Endodermal cell (in vitro differentiated cells): Measurements from ENCODE around the gene KCNIP4. TPM values are rescaled to one million over a fixed set of nuclear protein-coding genes. Genes with fewer than 3 reads are reported as not detected.

Experiments used
- DNase-seq: peaks from one replicate; pipeline ENCODE4 v3.0.0-alpha.2; 2017
- H3K27ac ChIP-seq: 2 replicates; pipeline ENCODE4 v1.5.1; 2013; ENCODE audit warnings: mild to moderate bottlenecking, low read depth, low read length, moderate library complexity
- H3K27me3 ChIP-seq: 2 replicates; pipeline ENCODE4 v1.6.1; 2013; ENCODE audit warnings: mild to moderate bottlenecking, low read length, moderate library complexity; ENCODE audit not compliant: insufficient read depth, control insufficient read depth, poor library complexity, severe bottlenecking
- H3K36me3 ChIP-seq: 2 replicates; pipeline ENCODE4 v1.7.0; 2013; ENCODE audit warnings: mild to moderate bottlenecking, low read length, moderate library complexity; ENCODE audit not compliant: control insufficient read depth, insufficient read depth
- H3K4me1 ChIP-seq: one replicate; pipeline ENCODE4 v1.7.0; 2013; ENCODE audit warnings: low read length; ENCODE audit not compliant: control insufficient read depth, insufficient read depth
- H3K4me3 ChIP-seq: 2 replicates; pipeline ENCODE4 v1.5.1; 2013; ENCODE audit warnings: mild to moderate bottlenecking, low read length, moderate library complexity
- H3K9ac ChIP-seq: 2 replicates; pipeline ENCODE4 v1.6.1; 2013; ENCODE audit warnings: mild to moderate bottlenecking, low read length, moderate library complexity; ENCODE audit not compliant: poor library complexity, severe bottlenecking; ENCODE audit errors: extremely low read depth
- H3K9me3 ChIP-seq: 2 replicates; pipeline ENCODE4 v1.6.1; 2013; ENCODE audit warnings: mild to moderate bottlenecking, low read length, moderate library complexity; ENCODE audit not compliant: control insufficient read depth
- H3K27ac Mint-ChIP-seq: 2 replicates; pipeline ENCODE4 v1.8.0; 2020; ENCODE audit warnings: mixed read lengths
- H3K27me3 Mint-ChIP-seq: 2 replicates; pipeline ENCODE4 v1.8.0; 2021; ENCODE audit warnings: mild to moderate bottlenecking, mixed read lengths; ENCODE audit not compliant: insufficient read depth
- H3K36me3 Mint-ChIP-seq: 2 replicates; pipeline ENCODE4 v1.8.0; 2020; ENCODE audit warnings: low read depth, mixed read lengths
- H3K4me1 Mint-ChIP-seq: 2 replicates; pipeline ENCODE4 v1.8.0; 2020; ENCODE audit warnings: mixed read lengths
- H3K4me3 Mint-ChIP-seq: 2 replicates; pipeline ENCODE4 v1.8.0; 2020; ENCODE audit warnings: mild to moderate bottlenecking, moderate library complexity, mixed read lengths
- H3K9me3 Mint-ChIP-seq: 2 replicates; pipeline ENCODE4 v1.8.0; 2020; ENCODE audit warnings: mild to moderate bottlenecking, mixed read lengths
- CTCF ChIP-seq: fragments of 200-600 bp; sonication (generic); conservative IDR thresholded peaks from 2 replicates; pipeline ENCODE4 v1.5.0; 2021; ENCODE audit warnings: antibody characterized with exemption, mild to moderate bottlenecking
- WGBS, 2 experiments: methylation state at CpG; one replicate each; pipeline versions ENCODE4 v1.1.5 to v1.1.7; 2013; ENCODE audit warnings: missing lambda C conversion rate in 2 of 2, mixed read lengths in 1 of 2; ENCODE audit not compliant: insufficient coverage in 1 of 2, insufficient read length in 1 of 2; 5-methylcytosine and 5-hydroxymethylcytosine counted together
- total RNA-seq, 2 donors: library from RNA; stranded (reverse); fragmentation: NEBNext Ultra II Directional in 1 of 2; extraction: Animal tissue kit (Norgen Biotek cat#: 25700) in 1 of 2; gene quantifications; 2 replicates in 1 of 2; 3 replicates in 1 of 2; pipeline ENCODE4 v1.2.1, GENCODE V29; 2021

Gene KCNIP4
- total RNA-seq, 2 donors from 2014 or later = not detected

DNA sequence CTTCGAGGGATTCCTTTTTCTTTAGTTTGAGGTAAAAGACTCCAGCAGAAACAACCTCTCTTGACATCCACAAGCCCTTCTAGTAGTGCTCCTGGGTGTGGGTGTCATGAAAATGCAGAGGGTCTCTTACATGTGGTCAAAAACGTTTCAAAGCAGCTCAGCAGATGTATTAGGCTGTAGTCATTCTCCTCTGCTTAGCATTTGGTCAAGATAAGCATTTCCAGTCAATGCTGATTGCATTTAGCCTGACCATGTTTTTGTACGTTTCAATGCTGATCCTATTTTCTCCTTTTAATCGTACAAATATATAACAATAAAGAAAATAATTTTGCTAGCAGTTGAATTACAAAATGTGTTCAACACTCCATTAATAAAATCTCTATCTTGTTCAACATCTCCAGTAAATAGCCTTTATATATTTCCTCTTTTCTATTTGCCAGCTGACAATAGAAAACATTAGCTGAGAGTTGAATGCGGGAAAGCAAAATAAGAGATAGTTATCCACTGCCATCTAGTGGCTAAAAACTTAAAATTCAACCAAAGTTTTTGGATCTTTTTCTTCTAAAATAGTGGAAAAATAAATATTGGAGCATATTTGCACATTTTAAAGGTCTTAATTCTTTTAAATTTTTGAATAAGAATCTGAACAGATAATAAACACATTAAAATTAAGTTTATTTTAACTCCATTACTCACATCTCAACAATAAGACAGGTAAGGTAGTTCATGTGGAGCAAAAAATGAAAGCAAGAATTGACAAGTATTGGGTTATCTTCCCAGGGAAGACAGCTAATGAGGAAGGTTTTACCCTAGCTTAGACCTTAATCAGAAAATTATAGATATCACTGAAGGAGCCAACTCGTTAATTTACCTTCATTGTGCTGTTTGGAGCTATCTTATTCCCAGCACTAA lies 1263.5 kb downstream of the KCNIP4 start:
- Histone ChIP-seq H3K9ac (no peak overlapping the region), H3K4me1 (peaks cover 3% of the 10 kb centered on the region), H3K4me3 (no peak overlapping the region), H3K9me3 (no peaks in the 10 kb centered on the region), H3K36me3 (no peaks in the 10 kb centered on the region), H3K27ac (no peak overlapping the region), H3K27me3 (peaks cover 78% of the 10 kb centered on the region)
- Mint-ChIP-seq H3K9me3 (no peaks in the 10 kb centered on the region), H3K36me3 (no peaks in the 10 kb centered on the region), H3K4me1 (peaks cover 6% of the 10 kb centered on the region), H3K27ac (no peak overlapping the region), H3K4me3 (no peak overlapping the region), H3K27me3 (peaks cover 67% of the 10 kb centered on the region)
- WGBS, 2 experiments = 18 to 48% methylated on average over 2 to 6 of the region's 6 CpGs
- DNase-seq = no peak
- peak; percentile 82 for TF ChIP-seq CTCF

GRCh38 chr4:20683766-20684165 lies 1264.8 kb downstream of the KCNIP4 start:
- no peaks in the 10 kb centered on the region for H3K36me3 ChIP-seq
- H3K9me3 ChIP-seq = no peaks in the 10 kb centered on the region
- H3K27me3 ChIP-seq = peaks cover 91% of the 10 kb centered on the region
- Mint-ChIP-seq H3K27ac (no peak overlapping the region), H3K9me3 (no peaks in the 10 kb centered on the region), H3K36me3 (no peaks in the 10 kb centered on the region), H3K27me3 (peaks cover 80% of the 10 kb centered on the region), H3K4me3 (no peak overlapping the region), H3K4me1 (peaks cover 6% of the 10 kb centered on the region)
- H3K4me3 ChIP-seq = no peak overlapping the region
- TF ChIP-seq CTCF = no peak
- no peak overlapping the region for H3K9ac ChIP-seq
- H3K4me1 ChIP-seq = peaks cover 3% of the 10 kb centered on the region
- DNase-seq = no peak
- WGBS, 2 experiments = 95% methylated on average over 3 of the region's 3 CpGs; no CpG with 5 or more reads in 1 of the 2 experiments
- no peak overlapping the region for H3K27ac ChIP-seq

DNA sequence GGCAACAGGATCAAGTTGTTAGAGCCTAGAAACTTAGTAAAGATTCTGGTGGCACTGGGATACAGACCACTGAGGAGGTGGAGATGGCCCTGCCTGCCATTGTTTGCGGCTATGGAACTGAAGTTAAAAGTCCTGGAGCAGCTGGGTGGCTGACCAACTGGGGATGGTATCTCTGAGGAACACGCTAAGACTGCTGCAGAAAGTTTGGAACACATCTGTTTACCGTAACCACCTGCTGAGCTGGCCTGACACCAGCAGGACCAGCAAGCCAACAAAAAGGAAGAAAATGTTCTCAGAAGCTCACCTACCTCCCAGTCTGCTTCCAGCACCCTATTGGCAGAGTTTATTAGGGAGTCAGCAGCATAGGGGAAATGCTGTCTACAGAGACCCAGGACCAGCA lies 1265.7 kb downstream of the KCNIP4 start:
- TF ChIP-seq CTCF = no peak
- Histone ChIP-seq H3K4me3 (no peak overlapping the region), H3K9me3 (peaks cover 5% of the 10 kb centered on the region), H3K27ac (no peak overlapping the region), H3K9ac (no peak overlapping the region), H3K27me3 (peaks cover 94% of the 10 kb centered on the region), H3K36me3 (no peaks in the 10 kb centered on the region), H3K4me1 (peaks cover 3% of the 10 kb centered on the region)
- Mint-ChIP-seq H3K9me3 (peaks cover under 1% of the 10 kb centered on the region), H3K27ac (no peak overlapping the region), H3K27me3 (peaks cover 85% of the 10 kb centered on the region), H3K36me3 (no peaks in the 10 kb centered on the region), H3K4me1 (peaks cover 6% of the 10 kb centered on the region), H3K4me3 (no peak overlapping the region)
- WGBS, 2 experiments = 84 to 95% methylated on average over 3 of the region's 3 CpGs
- DNase-seq = peak; percentile 45
